Endothelial cell of umbilical vein (primary cell): ENCODE measurements around the gene NEU4. TPM values are rescaled to one million over a fixed set of nuclear protein-coding genes. Genes with fewer than 3 reads are reported as not detected.

Experiments
- BruUV-seq: library from RNA; stranded (reverse); fragments of 400-500 nt; replicated peaks from 2 replicates; lab custom pipeline; 2021; lab: Mats Ljungman, UMichigan
- CTCF ChIA-PET: fragments of 300-600, 350-600 bp; sonication (Branson Sonifier 250); formaldehyde crosslinking; loops from one replicate; lab custom pipeline; 2021; ENCODE audit warnings: antibody characterized with exemption, inconsistent platforms; lab: Charles Lee
- POLR2A ChIA-PET: fragments of 300-600, 350-600 bp; sonication (Branson Sonifier 250); formaldehyde crosslinking; loops from one replicate; lab custom pipeline; 2021; ENCODE audit warnings: antibody characterized with exemption, inconsistent platforms; lab: Charles Lee
- DNase-seq: peaks from one replicate; pipeline ENCODE4 v3.0.0-alpha.2; 2011; ENCODE audit warnings: low read depth, low spot score
- FAIRE-seq: peaks from 2 replicates; lab custom pipeline; 2011; peaks lifted over from hg19 to GRCh38; lab: Jason Lieb, UNC
- H2AFZ ChIP-seq: 2 replicates; pipeline ENCODE4 v1.6.0; 2012; ENCODE audit warnings: low read depth, low read length, control low read depth, inconsistent platforms
- H3K27ac ChIP-seq: 2 replicates; pipeline ENCODE4 v1.5.1; 2011; ENCODE audit warnings: low read depth, mild to moderate bottlenecking, control low read depth, low read length, moderate library complexity; ENCODE audit not compliant: insufficient read depth
- H3K27me3 ChIP-seq, 2 experiments: 2 replicates each; pipeline versions ENCODE4 v1.6.0 to v1.6.1; 2011; ENCODE audit warnings: low read length in 2 of 2, mixed read lengths in 1 of 2; ENCODE audit not compliant: control insufficient read depth in 2 of 2, insufficient read depth in 2 of 2
- H3K36me3 ChIP-seq, 2 experiments: 2 replicates in 1 of 2; 3 replicates in 1 of 2; pipeline ENCODE4 v1.5.1; 2011; ENCODE audit warnings: low read length in 2 of 2, mild to moderate bottlenecking in 1 of 2, moderate library complexity in 1 of 2; ENCODE audit not compliant: control insufficient read depth in 2 of 2, insufficient read depth in 2 of 2; ENCODE audit errors: extremely low read depth in 1 of 2
- H3K4me1 ChIP-seq: 3 replicates; pipeline ENCODE4 v1.5.1; 2011; ENCODE audit warnings: mild to moderate bottlenecking, low read length; ENCODE audit not compliant: control insufficient read depth, insufficient read depth; ENCODE audit errors: extremely low read depth
- H3K4me2 ChIP-seq: 2 replicates; pipeline ENCODE4 v1.6.1; 2011; ENCODE audit warnings: low read length, control low read depth, mixed read lengths; ENCODE audit not compliant: insufficient read depth
- H3K4me3 ChIP-seq, 3 experiments: fragments of 200-600 bp in 1 of 3; sonication (generic), shearing (Covaris generic) in 1 of 3; replicated peaks in 1 of 3; 2 replicates each; pipeline ENCODE4 v1.5.1; 2011 to 2016; ENCODE audit warnings: control low read depth in 3 of 3, low read length in 3 of 3, mild to moderate bottlenecking in 2 of 3, inconsistent platforms in 1 of 3, low read depth in 1 of 3, moderate library complexity in 1 of 3; ENCODE audit not compliant: insufficient read depth in 1 of 3
- H3K79me2 ChIP-seq: 2 replicates; pipeline ENCODE4 v1.6.0; 2012; ENCODE audit warnings: low read length, inconsistent platforms; ENCODE audit not compliant: control insufficient read depth, insufficient read depth
- H3K9ac ChIP-seq: replicated peaks from 2 replicates; pipeline ENCODE3; 2011; ENCODE audit warnings: low read length, control low read depth; ENCODE audit not compliant: insufficient read depth; ENCODE audit errors: extremely low read depth
- H3K9me1 ChIP-seq: replicated peaks from 3 replicates; pipeline ENCODE4 v1.6.0; 2011; ENCODE audit warnings: mild to moderate bottlenecking, low read length; ENCODE audit not compliant: control insufficient read depth, insufficient read depth; ENCODE audit errors: extremely low read depth
- H3K9me3 ChIP-seq: replicated peaks from 2 replicates; pipeline ENCODE4 v1.5.1; 2012; ENCODE audit warnings: low read length, inconsistent platforms; ENCODE audit not compliant: control insufficient read depth, insufficient read depth
- H4K20me1 ChIP-seq: replicated peaks from 2 replicates; pipeline ENCODE3; 2011; ENCODE audit warnings: mild to moderate bottlenecking, low read length; ENCODE audit not compliant: control insufficient read depth, insufficient read depth; ENCODE audit errors: extremely low read depth
- EZH2 ChIP-seq: IDR thresholded peaks from 2 replicates; pipeline ENCODE4 v1.6.1; 2012; ENCODE audit warnings: borderline replicate concordance, low read depth, mild to moderate bottlenecking, moderate library complexity, low read length, inconsistent platforms; ENCODE audit not compliant: severe bottlenecking
- FOS ChIP-seq: IDR thresholded peaks from 2 replicates; pipeline ENCODE4 v1.6.1; 2011; ENCODE audit warnings: mild to moderate bottlenecking, low read length, moderate library complexity, borderline replicate concordance; ENCODE audit not compliant: insufficient read depth
- GATA2 ChIP-seq: IDR thresholded peaks from 2 replicates; pipeline ENCODE4 v1.7.0; 2011; ENCODE audit warnings: low read depth, mild to moderate bottlenecking, moderate library complexity, mixed read lengths, low read length; ENCODE audit not compliant: insufficient read length, insufficient read depth
- JUN ChIP-seq: IDR thresholded peaks from 2 replicates; pipeline ENCODE4 v1.6.1; 2011; ENCODE audit warnings: borderline replicate concordance, low read depth; ENCODE audit not compliant: insufficient read length, insufficient read depth
- MYC ChIP-seq: IDR thresholded peaks from one replicate; pipeline ENCODE4 v1.6.1; 2011; ENCODE audit warnings: mild to moderate bottlenecking, low read depth, low read length
- POLR2A ChIP-seq: IDR thresholded peaks from 2 replicates; pipeline ENCODE4 v1.6.1; 2012; ENCODE audit warnings: low read depth, mild to moderate bottlenecking, control low read depth, low read length
- POLR2AphosphoS5 ChIP-seq: IDR thresholded peaks from 2 replicates; pipeline ENCODE4 v1.6.1; 2012; ENCODE audit warnings: low read depth, mild to moderate bottlenecking, control low read depth, low read length, moderate library complexity; ENCODE audit not compliant: insufficient read depth
- dilution Hi-C: fragments of 300-500 bp; cut with MboI; formaldehyde crosslinking; loops from one replicate; pipeline ENCODE4 v1.15.0; 2019; ENCODE audit warnings: low sequenced_read_pairs; ENCODE audit not compliant: extremely low pct_ligation_motif_present
- intact Hi-C: fragments of 100-400 bp; cut with micrococcal nuclease; formaldehyde crosslinking; loops from one replicate; pipeline ENCODE4 v1.10.0; 2022
- polyA plus RNA-seq, 4 experiments: library from polyadenylated mRNA; depleted of rRNA in 3 of 4; stranded (reverse) in 3 of 4; unstranded in 1 of 4; fragments of >200 nt; gene quantifications; 2 replicates each; pipeline versions ENCODE4 v1.2.1 to v1.2.3, GENCODE V29; 2011 to 2012; ENCODE audit warnings: missing spikeins in 1 of 4
- total RNA-seq: library from RNA; stranded (reverse); gene quantifications from 2 replicates; pipeline ENCODE4 v1.2.3, GENCODE V29; 2021
- TF ChIP-seq, protein P1 (sequence below): IDR thresholded peaks from 2 replicates; pipeline ENCODE4 v1.6.1; 2011; ENCODE audit not compliant: insufficient read depth, insufficient read length
- TF ChIP-seq, protein P2 (sequence below), 2 donors: IDR thresholded peaks; 1 replicate in 1 of 2; 2 replicates in 1 of 2; pipeline ENCODE4 v1.5.1; 2011; ENCODE audit warnings: low read length in 2 of 2, mild to moderate bottlenecking in 2 of 2, moderate library complexity in 2 of 2, control low read depth in 1 of 2, inconsistent platforms in 1 of 2, low read depth in 1 of 2; ENCODE audit not compliant: insufficient read depth in 1 of 2; ENCODE audit errors: extremely low read depth in 1 of 2

Gene NEU4
- total and polyA plus RNA-seq, 2 donors (not counting 3 experiments of a cell fraction or from before 2014, with no cell fraction given), result not detected

DNA sequence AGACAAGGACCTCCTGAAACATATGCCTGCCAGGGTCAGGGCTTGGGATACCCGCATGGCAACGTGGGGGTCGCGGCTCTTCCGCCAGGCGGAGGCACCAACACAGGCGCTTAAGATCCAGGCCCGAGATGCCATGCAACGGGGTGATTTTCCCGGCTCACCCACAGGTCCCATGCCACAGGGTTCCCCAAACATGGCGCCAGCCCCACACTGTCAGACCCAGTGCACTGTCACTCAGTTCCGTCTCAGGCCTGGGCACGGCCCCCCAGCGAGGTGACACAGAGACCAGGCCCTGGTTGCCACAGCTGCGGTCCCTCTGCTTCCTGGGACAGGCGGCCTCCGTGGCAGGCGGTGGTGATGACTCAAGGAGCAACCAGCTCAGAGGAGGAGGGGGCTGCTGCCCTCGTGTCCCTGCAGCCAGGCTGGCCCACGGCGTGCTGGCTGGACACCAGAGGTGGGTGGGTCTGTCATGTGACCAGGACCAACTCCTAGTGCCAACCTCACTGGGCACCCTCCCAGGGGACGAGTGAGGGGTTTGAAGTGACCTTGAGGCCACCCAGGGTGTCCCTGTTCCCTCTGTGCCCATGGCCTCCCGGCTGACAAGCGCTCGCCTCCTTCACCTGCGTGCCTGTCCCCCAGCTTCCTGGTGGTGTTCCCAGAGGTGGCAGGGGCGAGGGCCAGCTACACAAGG is 44.8 kb downstream of the NEU4 start:
- POLR2A ChIA-PET, result interaction anchor here (0.6 kb wide), 1 partner anchor 18 kb away, joined by 3 read pairs; no protein-coding TSS in a partner anchor
- H3K36me3 ChIP-seq, result no peaks in the 10 kb centered on the region
- CTCF ChIA-PET, result no interaction called here
- no peaks in the 10 kb centered on the region for H3K79me2 ChIP-seq
- no peaks in the 10 kb centered on the region for H3K9me3 ChIP-seq
- no peaks in the 10 kb centered on the region for H4K20me1 ChIP-seq
- TF ChIP-seq FOS (no peak), JUN (no peak), POLR2AphosphoS5 (no peak), EZH2 (no peak), GATA2 (no peak), MYC (no peak), POLR2A (no peak)
- TF ChIP-seq, protein P1, sequence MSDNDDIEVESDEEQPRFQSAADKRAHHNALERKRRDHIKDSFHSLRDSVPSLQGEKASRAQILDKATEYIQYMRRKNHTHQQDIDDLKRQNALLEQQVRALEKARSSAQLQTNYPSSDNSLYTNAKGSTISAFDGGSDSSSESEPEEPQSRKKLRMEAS, result no peak
- TF ChIP-seq, protein P2, sequence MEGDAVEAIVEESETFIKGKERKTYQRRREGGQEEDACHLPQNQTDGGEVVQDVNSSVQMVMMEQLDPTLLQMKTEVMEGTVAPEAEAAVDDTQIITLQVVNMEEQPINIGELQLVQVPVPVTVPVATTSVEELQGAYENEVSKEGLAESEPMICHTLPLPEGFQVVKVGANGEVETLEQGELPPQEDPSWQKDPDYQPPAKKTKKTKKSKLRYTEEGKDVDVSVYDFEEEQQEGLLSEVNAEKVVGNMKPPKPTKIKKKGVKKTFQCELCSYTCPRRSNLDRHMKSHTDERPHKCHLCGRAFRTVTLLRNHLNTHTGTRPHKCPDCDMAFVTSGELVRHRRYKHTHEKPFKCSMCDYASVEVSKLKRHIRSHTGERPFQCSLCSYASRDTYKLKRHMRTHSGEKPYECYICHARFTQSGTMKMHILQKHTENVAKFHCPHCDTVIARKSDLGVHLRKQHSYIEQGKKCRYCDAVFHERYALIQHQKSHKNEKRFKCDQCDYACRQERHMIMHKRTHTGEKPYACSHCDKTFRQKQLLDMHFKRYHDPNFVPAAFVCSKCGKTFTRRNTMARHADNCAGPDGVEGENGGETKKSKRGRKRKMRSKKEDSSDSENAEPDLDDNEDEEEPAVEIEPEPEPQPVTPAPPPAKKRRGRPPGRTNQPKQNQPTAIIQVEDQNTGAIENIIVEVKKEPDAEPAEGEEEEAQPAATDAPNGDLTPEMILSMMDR (IDR thresholded peaks at IDR 0.05; ENCODE audit: extremely low read depth in 1 of 2, insufficient read depth in 1 of 2, low read depth in 1 of 2, low read length in 2 of 2), result no peak
- no peak overlapping the region for H3K9ac ChIP-seq
- FAIRE-seq, result no peak
- no peak overlapping the region for H3K4me3 ChIP-seq
- DNase-seq, result no peak
- intact Hi-C loops, result no loop called here
- H3K4me2 ChIP-seq, result no peak overlapping the region
- H3K27me3 ChIP-seq, result no peaks in the 10 kb centered on the region
- H3K4me1 ChIP-seq, result no peaks in the 10 kb centered on the region
- dilution Hi-C loops, result no loop called here
- no peak overlapping the region for H2AFZ ChIP-seq
- H3K27ac ChIP-seq, result no peak overlapping the region
- no peaks in the 10 kb centered on the region for H3K9me1 ChIP-seq
- no TSS peak for BruUV-seq
